ENCODE data around the gene TMCC1. TPM values are rescaled to one million over a fixed set of nuclear protein-coding genes. Genes with fewer than 3 reads are reported as not detected.

The TMCC1 gene

GRCh38 chr3:129603561-129603942, 290.0 kb downstream of the TMCC1 start:
- Histone ChIP-seq H3K4me3 (ENCODE audit: low read length) (peak overlapping the region; percentile 89), H3K4me1 (ENCODE audit: control insufficient read depth, insufficient read depth, low read length) (peaks cover 72% of the 10 kb centered on the region)

GRCh38 chr3:129602730-129603560, 290.6 kb downstream of the TMCC1 start:
- peak overlapping the region; percentile 98 for H3K4me2 ChIP-seq (ENCODE audit: low read length)
- H3K27me3 ChIP-seq (ENCODE audit: control insufficient read depth, insufficient read depth, low read length): no peaks in the 10 kb centered on the region
- peak overlapping the region; percentile 89 for H3K4me3 ChIP-seq (ENCODE audit: low read length)
- peak overlapping the region; percentile 73 for H3K9ac ChIP-seq (ENCODE audit: low read depth, low read length)
- H3K4me1 ChIP-seq (ENCODE audit: control insufficient read depth, insufficient read depth, low read length): peaks cover 72% of the 10 kb centered on the region
- H3K9me3 ChIP-seq (replicated peaks; ENCODE audit: low read length): no peaks in the 10 kb centered on the region
- H3K36me3 ChIP-seq (ENCODE audit: insufficient read depth, low read length): peaks cover 3% of the 10 kb centered on the region

More at GRCh38 chr3:129603561-129603942, 290.0 kb downstream of the TMCC1 start:
- H3K36me3 ChIP-seq (ENCODE audit: insufficient read depth, low read length): peaks cover 3% of the 10 kb centered on the region
- peak overlapping the region; percentile 73 for H3K9ac ChIP-seq (ENCODE audit: low read depth, low read length)
- H3K9me3 ChIP-seq (replicated peaks; ENCODE audit: low read length): no peaks in the 10 kb centered on the region
- H3K4me2 ChIP-seq (ENCODE audit: low read length): peak overlapping the region; percentile 98
- H3K27me3 ChIP-seq (ENCODE audit: control insufficient read depth, insufficient read depth, low read length): no peaks in the 10 kb centered on the region

GRCh38 chr3:129602309-129602708, 291.2 kb downstream of the TMCC1 start:
- Histone ChIP-seq H3K9me3 (replicated peaks; ENCODE audit: low read length) (no peaks in the 10 kb centered on the region), H3K4me2 (ENCODE audit: low read length) (peak overlapping the region; percentile 98), H3K4me3 (ENCODE audit: low read length) (peak overlapping the region; percentile 89), H3K36me3 (ENCODE audit: insufficient read depth, low read length) (peaks cover 3% of the 10 kb centered on the region), H3K4me1 (ENCODE audit: control insufficient read depth, insufficient read depth, low read length) (peaks cover 72% of the 10 kb centered on the region), H3K9ac (ENCODE audit: low read depth, low read length) (peak overlapping the region; percentile 73), H3K27me3 (ENCODE audit: control insufficient read depth, insufficient read depth, low read length) (no peaks in the 10 kb centered on the region)

- no peaks in the 10 kb centered on the region for H3K9me3 ChIP-seq (replicated peaks; ENCODE audit: low read length)
- H3K9ac ChIP-seq (ENCODE audit: low read depth, low read length): no peak overlapping the region
- no peak overlapping the region for H3K4me3 ChIP-seq (ENCODE audit: low read length)
- peaks cover 3% of the 10 kb centered on the region for H3K36me3 ChIP-seq (ENCODE audit: insufficient read depth, low read length)
- H3K27me3 ChIP-seq (ENCODE audit: control insufficient read depth, insufficient read depth, low read length): no peaks in the 10 kb centered on the region
- peaks cover 74% of the 10 kb centered on the region for H3K4me1 ChIP-seq (ENCODE audit: control insufficient read depth, insufficient read depth, low read length)
- H3K4me2 ChIP-seq (ENCODE audit: low read length): no peak overlapping the region
Observed at GRCh38 chr3:129601713-129602112, 291.8 kb downstream of the TMCC1 start.

- no peak overlapping the region for H3K9ac ChIP-seq (ENCODE audit: low read depth, low read length)
- peaks cover 87% of the 10 kb centered on the region for H3K4me1 ChIP-seq (ENCODE audit: control insufficient read depth, insufficient read depth, low read length)
- no peak overlapping the region for H3K4me2 ChIP-seq (ENCODE audit: low read length)
- H3K9me3 ChIP-seq (replicated peaks; ENCODE audit: low read length): no peaks in the 10 kb centered on the region
- H3K4me3 ChIP-seq (ENCODE audit: low read length): no peak overlapping the region
- H3K36me3 ChIP-seq (ENCODE audit: insufficient read depth, low read length): peaks cover 3% of the 10 kb centered on the region
- H3K27me3 ChIP-seq (ENCODE audit: control insufficient read depth, insufficient read depth, low read length): no peaks in the 10 kb centered on the region
Observed at GRCh38 chr3:129600348-129600747, 293.2 kb downstream of the TMCC1 start.

- Histone ChIP-seq H3K4me3 (ENCODE audit: low read length) (peak overlapping the region; percentile 21), H3K27me3 (ENCODE audit: control insufficient read depth, insufficient read depth, low read length) (no peaks in the 10 kb centered on the region), H3K4me2 (ENCODE audit: low read length) (peak overlapping the region; percentile 71), H3K9ac (ENCODE audit: low read depth, low read length) (peak overlapping the region; percentile 51), H3K9me3 (replicated peaks; ENCODE audit: low read length) (no peaks in the 10 kb centered on the region), H3K4me1 (ENCODE audit: control insufficient read depth, insufficient read depth, low read length) (peaks cover 91% of the 10 kb centered on the region), H3K36me3 (ENCODE audit: insufficient read depth, low read length) (peaks cover 3% of the 10 kb centered on the region)
Observed at GRCh38 chr3:129599607-129600006, 293.9 kb downstream of the TMCC1 start.

GRCh38 chr3:129599073-129599472, 294.4 kb downstream of the TMCC1 start:
- Histone ChIP-seq H3K4me2 (ENCODE audit: low read length) (peak overlapping the region; percentile 71), H3K4me3 (ENCODE audit: low read length) (no peak overlapping the region), H3K9ac (ENCODE audit: low read depth, low read length) (peak overlapping the region; percentile 51), H3K9me3 (replicated peaks; ENCODE audit: low read length) (no peaks in the 10 kb centered on the region), H3K36me3 (ENCODE audit: insufficient read depth, low read length) (peaks cover 3% of the 10 kb centered on the region), H3K27me3 (ENCODE audit: control insufficient read depth, insufficient read depth, low read length) (no peaks in the 10 kb centered on the region), H3K4me1 (ENCODE audit: control insufficient read depth, insufficient read depth, low read length) (peaks cover 91% of the 10 kb centered on the region)

GRCh38 chr3:129598484-129598883, 295.0 kb downstream of the TMCC1 start:
- H3K4me2 ChIP-seq (ENCODE audit: low read length): no peak overlapping the region
- H3K9ac ChIP-seq (ENCODE audit: low read depth, low read length): peak overlapping the region; percentile 77
- no peaks in the 10 kb centered on the region for H3K27me3 ChIP-seq (ENCODE audit: control insufficient read depth, insufficient read depth, low read length)
- peaks cover 3% of the 10 kb centered on the region for H3K36me3 ChIP-seq (ENCODE audit: insufficient read depth, low read length)
- H3K9me3 ChIP-seq (replicated peaks; ENCODE audit: low read length): no peaks in the 10 kb centered on the region
- peaks cover 91% of the 10 kb centered on the region for H3K4me1 ChIP-seq (ENCODE audit: control insufficient read depth, insufficient read depth, low read length)
- H3K4me3 ChIP-seq (ENCODE audit: low read length): no peak overlapping the region

- Histone ChIP-seq H3K36me3 (ENCODE audit: insufficient read depth, low read length) (peaks cover 3% of the 10 kb centered on the region), H3K4me2 (ENCODE audit: low read length) (peak overlapping the region; percentile 75), H3K9ac (ENCODE audit: low read depth, low read length) (peak overlapping the region; percentile 77), H3K4me1 (ENCODE audit: control insufficient read depth, insufficient read depth, low read length) (peaks cover 91% of the 10 kb centered on the region), H3K4me3 (ENCODE audit: low read length) (peak overlapping the region; percentile 52), H3K27me3 (ENCODE audit: control insufficient read depth, insufficient read depth, low read length) (no peaks in the 10 kb centered on the region), H3K9me3 (replicated peaks; ENCODE audit: low read length) (no peaks in the 10 kb centered on the region)
Observed at GRCh38 chr3:129598000-129598381, 295.5 kb downstream of the TMCC1 start.

Small RNA genes within 50 kb of the gene (small RNA-seq; reads per million reads assigned to genes)
- gene RF00026 (not detected), gene RNY3P13 (not detected)
